ENCODE results near the gene TMCO1. TPM values are rescaled to one million over a fixed set of nuclear protein-coding genes. Genes with fewer than 3 reads are reported as not detected.

TMCO1 gene
- total RNA-seq, 1 experiment from 2014 or later = 70.1 TPM

DNA sequence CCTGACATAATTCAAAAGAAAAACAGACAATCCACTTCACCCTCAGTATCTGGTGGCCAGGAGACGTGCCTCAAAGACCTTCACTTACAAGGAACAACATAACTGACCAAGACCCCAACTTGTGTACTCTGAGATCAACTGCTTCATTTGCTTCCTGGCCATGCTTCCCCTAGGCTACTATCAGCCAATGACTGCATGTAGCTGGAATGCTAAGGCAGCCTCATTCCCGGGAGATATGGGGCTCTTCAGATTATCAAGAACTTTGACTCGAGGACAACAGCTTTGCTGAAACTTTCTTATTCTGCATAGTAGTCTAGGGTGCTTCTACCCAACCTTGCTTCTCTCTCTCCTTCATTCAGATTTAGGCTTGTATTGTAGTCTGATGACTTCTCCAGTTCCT lies 47.1 kb upstream of the TMCO1 start:
- 0 out of 7 replicates have a peak, but pooled peaks cover 0 to 2% (median 0%) of the 10 kb centered on the region in 3 experiments for H3K36me3 Mint-ChIP-seq (ENCODE audit: insufficient read depth in 1 of 3, low read depth in 3 of 3)
- TF ChIP-seq, protein P1, sequence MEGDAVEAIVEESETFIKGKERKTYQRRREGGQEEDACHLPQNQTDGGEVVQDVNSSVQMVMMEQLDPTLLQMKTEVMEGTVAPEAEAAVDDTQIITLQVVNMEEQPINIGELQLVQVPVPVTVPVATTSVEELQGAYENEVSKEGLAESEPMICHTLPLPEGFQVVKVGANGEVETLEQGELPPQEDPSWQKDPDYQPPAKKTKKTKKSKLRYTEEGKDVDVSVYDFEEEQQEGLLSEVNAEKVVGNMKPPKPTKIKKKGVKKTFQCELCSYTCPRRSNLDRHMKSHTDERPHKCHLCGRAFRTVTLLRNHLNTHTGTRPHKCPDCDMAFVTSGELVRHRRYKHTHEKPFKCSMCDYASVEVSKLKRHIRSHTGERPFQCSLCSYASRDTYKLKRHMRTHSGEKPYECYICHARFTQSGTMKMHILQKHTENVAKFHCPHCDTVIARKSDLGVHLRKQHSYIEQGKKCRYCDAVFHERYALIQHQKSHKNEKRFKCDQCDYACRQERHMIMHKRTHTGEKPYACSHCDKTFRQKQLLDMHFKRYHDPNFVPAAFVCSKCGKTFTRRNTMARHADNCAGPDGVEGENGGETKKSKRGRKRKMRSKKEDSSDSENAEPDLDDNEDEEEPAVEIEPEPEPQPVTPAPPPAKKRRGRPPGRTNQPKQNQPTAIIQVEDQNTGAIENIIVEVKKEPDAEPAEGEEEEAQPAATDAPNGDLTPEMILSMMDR (conservative IDR thresholded peaks at IDR 0.05) = no peak
- Histone ChIP-seq H4K8ac (replicated peaks; ENCODE audit: insufficient read length, low read depth, low read length) (no peak overlapping the region), H3K4me2 (ENCODE audit: insufficient read depth, insufficient read length, low read length) (no peak overlapping the region), H3K14ac (ENCODE audit: insufficient read depth, low read length) (no peak overlapping the region), H4K91ac (ENCODE audit: insufficient read length, low read depth, low read length) (no peak overlapping the region), H3K4me1 (ENCODE audit: insufficient read depth, low read length) (no peaks in the 10 kb centered on the region), H3K18ac (ENCODE audit: insufficient read length, low read depth, low read length) (no peak overlapping the region), H3K79me1 (ENCODE audit: insufficient read depth, low read depth, low read length, poor library complexity, severe bottlenecking) (no peaks in the 10 kb centered on the region), H4K5ac (ENCODE audit: insufficient read length, low read depth, low read length) (no peak overlapping the region), H3K4ac (ENCODE audit: low read depth, low read length) (no peak overlapping the region), H3K27ac (ENCODE audit: insufficient read length, low read depth, low read length) (no peak overlapping the region), H3K9me3 (ENCODE audit: control insufficient read depth, low read depth, low read length) (no peaks in the 10 kb centered on the region), H3K27me3 (ENCODE audit: insufficient read depth, low read length) (no peaks in the 10 kb centered on the region), H3K79me2 (ENCODE audit: insufficient read depth, low read length) (no peaks in the 10 kb centered on the region), H3T11ph (ENCODE audit: low read length) (no peak overlapping the region), H3K23ac (ENCODE audit: insufficient read length, low read depth, low read length) (no peak overlapping the region), H4K20me1 (ENCODE audit: control insufficient read depth, insufficient read depth, insufficient read length) (no peaks in the 10 kb centered on the region), H3K56ac (ENCODE audit: insufficient read length, low read depth, low read length) (no peak overlapping the region), H2BK20ac (ENCODE audit: low read depth, low read length, poor library complexity, severe bottlenecking) (no peak overlapping the region), H2BK15ac (ENCODE audit: low read depth, low read length) (no peak overlapping the region), H2BK120ac (ENCODE audit: low read depth, low read length, poor library complexity, severe bottlenecking) (no peak overlapping the region), H3K9ac (ENCODE audit: extremely low read depth, insufficient read length, low read length) (no peak overlapping the region), H2BK12ac (ENCODE audit: insufficient read length, low read depth, low read length) (no peak overlapping the region), H2BK5ac (ENCODE audit: insufficient read length, low read length) (no peak overlapping the region), H2AK5ac (ENCODE audit: insufficient read length, low read length) (no peak overlapping the region), H2AFZ (ENCODE audit: low read length) (no peak overlapping the region), H3K23me2 (ENCODE audit: insufficient read length, low read depth, low read length, poor library complexity, severe bottlenecking) (no peaks in the 10 kb centered on the region)
- WGBS (ENCODE audit: extremely low coverage, insufficient read length, low lambda C conversion rate) = no CpG with 5 or more reads among the region's 3 CpGs
- H3K27me3 Mint-ChIP-seq (ENCODE audit: low read depth) = peaks cover 2% of the 10 kb centered on the region; the same call in 1 of the 2 replicates
- no peak overlapping the region for H3K4me3 Mint-ChIP-seq
- no peaks in the 10 kb centered on the region for H3K4me1 Mint-ChIP-seq
- no peak for DNase-seq
- H3K27ac Mint-ChIP-seq = no peak overlapping the region
- no peaks in the 10 kb centered on the region for H3K9me3 Mint-ChIP-seq
